HG03103 (cell line): ENCODE data around the gene DMAC2L.
"Not testable (repeated sequence)": the region's sequence is repeated elsewhere in the genome, so short reads cannot be mapped to it uniquely, and the experiment has no call there.

Source experiments
- ATAC-seq: cut with Tn5 transposase; IDR thresholded peaks from one replicate; pipeline ENCODE4 v1.9.1; 2021; ENCODE audit warnings: low read depth; ENCODE audit not compliant: unreplicated experiment

Gene DMAC2L

GRCh38 chr14:50353126-50353525 is 41.0 kb downstream of the DMAC2L start:
- no peak for ATAC-seq

- ATAC-seq, result no peak
Measured at GRCh38 chr14:50354527-50354926, 42.4 kb downstream of the DMAC2L start.

DNA sequence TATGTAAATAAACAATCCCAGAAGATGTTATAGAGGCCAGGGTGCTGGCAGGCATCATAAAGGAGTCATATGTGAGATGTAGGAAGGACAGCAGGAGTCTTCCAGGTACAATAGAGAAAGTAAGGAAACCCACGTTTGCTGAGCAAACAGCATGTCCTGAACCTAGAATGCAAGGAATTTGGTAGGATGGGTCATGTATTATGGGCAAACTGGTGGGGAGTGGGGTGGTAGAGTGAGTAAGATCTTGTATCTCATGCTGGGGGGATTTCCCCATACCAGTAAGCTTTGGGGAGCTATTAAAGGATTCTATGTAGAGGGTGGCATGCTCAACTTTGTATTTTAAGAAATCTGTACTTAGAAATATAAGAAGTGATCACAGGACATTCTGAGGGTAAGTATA is 43.6 kb downstream of the DMAC2L start:
- no peak for ATAC-seq

DNA sequence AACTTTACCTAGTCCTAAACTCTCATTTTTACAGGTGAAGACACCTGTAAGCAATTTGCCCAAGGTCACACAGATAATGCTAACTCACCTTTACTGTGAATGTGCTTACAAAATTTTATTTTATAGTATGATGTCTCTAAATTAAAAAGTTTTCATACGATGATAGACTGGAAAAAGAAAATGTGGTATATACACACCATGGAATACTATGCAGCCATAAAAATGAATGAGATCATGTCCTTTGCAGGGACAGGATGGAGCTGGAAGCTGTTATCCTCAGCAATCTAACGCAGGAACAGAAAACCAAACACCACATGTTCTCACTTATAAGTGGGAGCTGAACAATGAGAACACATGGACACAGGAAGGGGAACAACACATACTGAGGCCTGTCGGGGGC is 44.2 kb downstream of the DMAC2L start:
- ATAC-seq, result not testable (repeated sequence)

DNA sequence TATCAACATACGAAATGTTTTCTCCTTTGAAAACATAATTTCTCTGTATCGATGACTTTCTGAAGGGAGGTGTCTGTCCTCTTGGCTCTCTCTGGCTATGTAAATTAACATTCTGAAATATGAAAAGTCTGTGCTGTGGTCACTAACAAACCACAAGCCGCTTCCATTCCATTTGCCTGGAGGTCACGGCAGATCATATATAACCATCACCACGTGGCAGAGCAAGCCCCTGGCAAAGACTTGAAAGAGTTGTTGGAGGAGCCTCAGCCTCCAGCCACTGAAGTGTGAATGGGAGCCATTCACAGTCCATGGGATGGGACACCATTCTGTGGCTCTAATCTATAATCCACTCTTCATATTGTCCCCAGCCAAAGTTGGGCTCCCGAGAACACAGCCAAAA is 45.0 kb downstream of the DMAC2L start:
- ATAC-seq, result no peak

GRCh38 chr14:50357753-50358395 is 45.8 kb downstream of the DMAC2L start:
- no peak for ATAC-seq

GRCh38 chr14:50359631-50360030 is 47.5 kb downstream of the DMAC2L start:
- ATAC-seq, result no peak

GRCh38 chr14:50360093-50360492 is 48.0 kb downstream of the DMAC2L start:
- no peak for ATAC-seq

- ATAC-seq, result no peak
Measured at GRCh38 chr14:50360851-50361250, 48.7 kb downstream of the DMAC2L start.

- not testable (repeated sequence) for ATAC-seq
Measured at GRCh38 chr14:50361473-50362403, 49.6 kb downstream of the DMAC2L start.

DNA sequence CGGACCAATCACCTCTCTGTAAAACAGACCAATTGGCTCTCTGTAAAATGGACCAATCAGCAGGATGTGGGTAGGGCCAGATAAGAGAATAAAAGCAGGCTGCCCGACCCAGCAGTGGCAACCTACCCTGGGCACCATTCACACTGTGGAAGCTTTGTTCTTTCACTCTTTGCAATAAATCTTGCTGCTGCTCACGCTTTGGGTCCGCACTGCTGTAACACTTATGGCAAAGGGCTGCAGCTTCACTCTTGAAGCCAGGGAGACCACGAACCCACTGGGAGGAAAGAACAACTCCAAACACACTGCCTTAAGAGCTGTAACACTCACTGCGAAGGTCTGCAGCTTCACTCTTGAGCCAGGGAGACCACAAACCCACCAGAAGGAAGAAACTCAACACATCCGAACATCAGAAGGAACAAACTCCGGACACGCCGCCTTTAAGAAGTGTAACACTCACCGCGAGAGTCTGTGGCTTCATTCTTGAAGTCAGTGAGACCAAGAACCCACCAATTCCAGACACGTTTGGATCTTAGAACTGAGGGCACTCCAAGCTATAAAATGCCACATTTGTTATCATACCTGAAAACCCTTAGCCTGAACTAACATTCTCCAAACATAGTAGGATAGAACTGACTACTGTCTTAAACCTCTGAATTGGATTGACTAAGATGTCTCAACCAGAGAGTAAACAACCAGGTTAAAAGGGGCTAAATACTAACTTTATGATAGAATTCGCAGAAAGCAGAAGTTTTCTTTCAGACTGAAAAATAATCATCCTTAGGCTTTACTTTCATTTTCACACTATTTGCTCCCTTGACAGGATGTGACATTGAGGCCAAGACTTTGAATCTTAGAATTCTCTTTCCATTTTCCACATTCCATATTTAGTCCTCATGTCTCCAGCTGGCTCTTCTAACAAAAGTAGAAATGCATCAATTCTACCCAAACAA is 50.9 kb downstream of the DMAC2L start:
- peak; percentile 23 for ATAC-seq

DNA sequence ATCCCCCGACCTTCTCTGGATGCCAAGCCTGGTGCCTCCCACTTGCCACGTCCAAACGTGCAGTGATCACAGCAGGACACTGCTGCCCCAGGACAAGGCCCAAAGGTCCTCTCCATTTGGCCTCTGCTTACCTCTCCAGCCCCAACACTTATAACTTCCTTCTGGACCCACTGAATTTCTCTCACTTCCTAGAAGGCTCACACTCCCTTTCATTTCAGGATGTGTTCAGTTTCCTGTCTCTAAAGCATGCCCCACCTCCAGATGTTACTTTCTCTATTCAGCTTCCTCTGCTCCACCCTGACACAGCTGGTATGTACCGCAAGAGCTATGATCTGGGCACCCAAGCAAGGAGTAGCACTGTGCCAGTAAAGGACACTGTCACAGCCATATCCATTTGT is 51.6 kb downstream of the DMAC2L start:
- peak; percentile 90 for ATAC-seq

DNA sequence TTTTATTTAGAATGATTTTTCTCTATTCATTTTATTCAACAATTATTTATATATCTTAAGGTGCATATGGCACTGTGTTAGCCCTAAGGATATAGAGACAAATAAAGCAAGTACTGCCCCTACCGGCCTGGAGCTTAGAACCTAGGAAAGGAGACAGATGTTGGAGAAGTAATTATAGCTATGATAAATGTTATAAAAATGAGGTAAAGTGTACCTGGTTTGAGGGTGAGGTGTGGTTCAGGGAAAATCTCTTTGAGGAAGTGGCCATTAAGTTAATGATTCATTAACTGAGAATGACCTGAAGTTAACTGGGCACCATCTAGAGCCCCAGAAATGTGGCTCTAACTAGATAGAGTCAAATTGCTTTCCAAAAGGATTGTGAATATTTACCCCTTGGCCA is 52.7 kb downstream of the DMAC2L start:
- no peak for ATAC-seq

DNA sequence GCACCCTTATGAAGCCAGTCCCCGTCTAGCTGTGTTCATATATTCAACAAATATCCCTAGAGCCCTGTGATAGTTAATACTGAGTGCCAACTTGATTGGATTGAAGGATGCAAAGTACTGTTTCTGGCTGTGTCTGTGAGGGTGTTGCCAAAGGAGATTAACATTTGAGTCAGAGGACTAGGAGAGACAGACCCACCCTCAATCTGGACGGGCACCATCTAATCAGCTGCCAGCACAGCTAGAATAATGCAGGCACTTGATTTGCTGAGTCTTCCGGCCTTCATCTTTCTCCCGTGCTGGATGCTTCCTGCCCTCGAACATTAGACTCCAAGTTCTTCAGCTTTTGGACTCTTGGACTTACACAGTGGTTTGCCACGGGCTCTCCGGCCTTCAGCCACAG is 53.4 kb downstream of the DMAC2L start:
- ATAC-seq, result not testable (repeated sequence)

- ATAC-seq, result no peak
Measured at GRCh38 chr14:50366115-50366514, 54.0 kb downstream of the DMAC2L start.

DNA sequence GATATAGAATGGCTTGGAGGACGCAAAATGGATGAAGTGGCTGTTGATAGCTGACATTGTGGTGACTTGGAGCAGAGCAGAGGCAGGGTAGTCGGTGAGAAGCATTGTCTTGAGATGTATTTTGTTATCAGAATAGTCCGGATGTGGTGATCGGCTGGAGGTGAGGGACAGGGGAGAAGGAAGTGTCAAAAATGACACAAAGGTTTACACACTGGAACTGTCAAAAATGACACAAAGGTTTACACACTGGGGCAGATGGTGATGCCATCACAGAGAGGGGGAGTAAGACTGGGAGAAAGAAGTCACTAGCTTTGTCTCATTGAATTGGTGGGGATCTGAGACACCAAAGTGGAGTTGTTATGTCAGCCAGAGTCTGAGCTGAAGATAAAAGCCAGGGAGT is 54.5 kb downstream of the DMAC2L start:
- no peak for ATAC-seq

- no peak for ATAC-seq
Measured at GRCh38 chr14:50371546-50371945, 59.4 kb downstream of the DMAC2L start.

GRCh38 chr14:50373959-50374358 is 61.8 kb downstream of the DMAC2L start:
- ATAC-seq, result no peak

DNA sequence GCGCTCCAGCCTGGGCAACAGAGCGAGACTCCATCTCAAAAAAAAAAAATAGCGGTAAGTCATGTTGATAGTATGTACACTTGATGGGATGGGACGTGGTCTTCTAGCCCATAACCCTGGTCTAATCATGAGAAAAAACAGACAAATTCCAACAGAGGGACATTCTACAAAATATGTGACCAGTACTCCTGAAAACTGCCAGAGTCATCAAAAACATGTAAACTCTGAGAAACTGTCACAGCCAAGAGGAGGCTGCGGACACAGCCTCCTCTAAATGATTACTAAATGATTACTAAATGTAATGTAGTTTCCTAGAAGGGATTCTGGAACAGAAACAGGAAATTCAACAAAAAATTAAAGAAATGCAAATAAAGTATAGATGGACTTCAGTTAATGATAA is 63.6 kb downstream of the DMAC2L start:
- ATAC-seq, result no peak
